Heart right ventricle (tissue), 16 donors: ENCODE data around the gene FYN. TPM values are rescaled to one million over a fixed set of nuclear protein-coding genes. Genes with fewer than 3 reads are reported as not detected.
A peak's percentile ranks its signal among the peaks of the same experiment; 100 is the strongest.

Experiments used
- ATAC-seq, 8 donors: fragments of 200-7000 bp; cut with Tn5 transposase; one replicate each; pipeline ENCODE4 v1.9.1; 2020; ENCODE audit warnings: mild to moderate bottlenecking in 8 of 8, moderate library complexity in 8 of 8, moderate number of reproducible peaks in 1 of 8
- DNase-seq, 2 donors: peaks; one replicate each; pipeline ENCODE4 v3.0.0-alpha.2; 2020
- H3K27ac ChIP-seq, 10 donors: fragments of 200-600 bp; sonication (generic) in 2 of 10; one replicate each; pipeline versions ENCODE4 v1.5.0 to v1.8.0; 2020 to 2022; ENCODE audit warnings: mild to moderate bottlenecking in 3 of 10
- H3K27me3 ChIP-seq, 7 donors: fragments of 200-600 bp; one replicate each; pipeline ENCODE4 v1.8.0; 2021 to 2022; ENCODE audit warnings: mild to moderate bottlenecking in 2 of 7
- H3K36me3 ChIP-seq, 9 donors: fragments of 200-600 bp; sonication (generic) in 1 of 9; one replicate each; pipeline versions ENCODE4 v1.5.0 to v1.8.0; 2020 to 2022; ENCODE audit warnings: mild to moderate bottlenecking in 2 of 9
- H3K4me1 ChIP-seq, 9 donors: fragments of 200-600 bp; sonication (generic) in 1 of 9; one replicate each; pipeline versions ENCODE4 v1.5.0 to v1.8.0; 2020 to 2022; ENCODE audit warnings: mild to moderate bottlenecking in 4 of 9
- H3K4me3 ChIP-seq, 10 donors: fragments of 200-600 bp; sonication (generic) in 2 of 10; one replicate each; pipeline versions ENCODE4 v1.5.0 to v1.8.0; 2020 to 2022; ENCODE audit warnings: mild to moderate bottlenecking in 7 of 10, moderate library complexity in 2 of 10
- H3K9me3 ChIP-seq, 11 donors: fragments of 200-600 bp in 10 of 11; sonication (generic) in 2 of 11; one replicate each; pipeline versions ENCODE4 v1.5.0 to v1.8.0; 2013 to 2022; ENCODE audit warnings: mild to moderate bottlenecking in 2 of 11, control low read depth in 1 of 11, moderate library complexity in 1 of 11
- WGBS, 2 donors: extraction: QIAGEN DNeasy Blood & Tissue Kit; methylation state at CpG; one replicate each; pipeline ENCODE4 v1.1.7; 2013; ENCODE audit warnings: inconsistent platforms in 1 of 2; 5-methylcytosine and 5-hydroxymethylcytosine counted together
- intact Hi-C, 10 donors: fragments of 100-400 bp; cut with DNase I; formaldehyde crosslinking; loops; one replicate each; pipeline versions ENCODE4 v1.11.1 to v1.14.2; 2022
- polyA plus RNA-seq, 2 donors: library from polyadenylated mRNA; stranded (reverse); fragments of 200-250 nt; gene quantifications; one replicate each; pipeline ENCODE4 v1.2.3, GENCODE V29; 2013
- total RNA-seq, 10 donors: library from RNA; stranded (reverse); fragmentation: NEBNext Ultra II Directional in 3 of 10; extraction: Animal tissue kit (Norgen Biotek cat#: 25700) in 3 of 10; gene quantifications; one replicate each; pipeline versions ENCODE4 v1.2.1 to v1.2.4, GENCODE V29; 2021 to 2023
- TF ChIP-seq, protein P1 (sequence below), 9 donors: fragments of 200-600 bp; sonication (generic) in 2 of 9; IDR thresholded peaks; one replicate each; pipeline versions ENCODE4 v1.5.0 to v1.8.0; 2021 to 2022; ENCODE audit warnings: antibody characterized with exemption in 9 of 9, mild to moderate bottlenecking in 5 of 9, moderate library complexity in 1 of 9
- donor health status: Arrhythmogenic right ventricular cardiomyopathy.
- donor health status: ischemic (EF 13 %, LVEDD 7.1; RV severe dilation, severe dysfunction).
- donor health status: healthy with polysubstance abuse.
- donor health status: DM: no; HTN: yes; CAD: no.
- donor health status: DM: no; HTN: no; CAD: no.
- donor health status: ischemic (EF 25% LVEDD 6.9; RV normal size, moderate dysfunction).
- donor health status: ischemic (EF 25% LVEDD 5.7; RV mildly dilated, moderate dysfunction).
- donor health status: healthy.
- donor health status: DM: yes; HTN: yes; CAD: no.
- donor health status: Ischemic cardiomyopathy.
- donor health status: ischemic (EF 35%, LVEDD 5.7; RV mildly dilated, moderate dysfunction).
- donor health status: nonischemic (EF 11% LVEDD 7.7; RV severe dilation, severe dysfunction).
- donor health status: DM: yes; HTN: yes; CAD: no.
- donor health status: PGD.
- donor health status: ischemic (EF 29% LVEDD 5.4; RV normal size, mild dysfunction).
- donor health status: nonischemic (EF 23%, LVEDD 6.1; RV moderate dilation, normal function).

FYN gene
- total and polyA plus RNA-seq, 12 donors, result 19.1 to 58.1 (median 42.2) TPM

DNA sequence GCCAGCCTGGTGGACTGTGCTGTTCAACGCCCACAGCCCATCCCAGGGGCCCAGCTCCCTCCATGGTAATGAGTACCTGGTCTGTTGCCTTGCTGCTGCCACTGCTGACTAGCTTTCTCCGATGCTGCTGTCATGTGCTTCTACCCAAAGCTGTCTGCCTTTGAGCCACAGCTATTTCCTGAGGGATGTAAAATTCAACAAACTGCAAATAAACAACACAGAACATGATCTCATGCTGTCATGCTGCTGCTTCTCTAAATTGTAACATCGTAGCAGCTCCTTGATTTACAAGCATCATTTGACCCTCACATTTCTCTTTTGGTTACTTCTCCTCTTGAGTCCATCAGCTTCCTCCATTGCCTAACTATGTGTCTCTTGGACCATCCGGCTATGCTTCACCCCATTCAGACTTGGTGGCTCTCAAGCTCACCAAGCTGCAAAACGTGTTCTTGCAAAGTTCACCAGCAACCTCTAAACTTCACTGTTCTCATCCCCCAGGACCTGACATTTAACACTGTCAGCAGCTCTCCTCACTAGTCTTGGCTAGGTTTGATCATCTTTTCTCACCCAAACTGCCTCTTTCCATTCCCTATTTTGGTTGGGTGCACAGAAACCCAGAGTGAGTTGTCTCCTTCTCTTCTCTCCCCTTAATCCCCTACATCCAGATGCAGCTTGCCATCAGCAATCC lies 54.6 kb downstream of the FYN start:
- ATAC-seq, result peak in 6 of 8 donors; percentile 20 to 48 (median 31)
- Histone ChIP-seq H3K9me3 (no peaks in the 10 kb centered on the region), H3K27me3 (no peaks in the 10 kb centered on the region), H3K36me3 (peaks cover 0 to 7% (median 0%) of the 10 kb centered on the region in 9 donors), H3K4me1 (peaks cover 10 to 62% (median 42%) of the 10 kb centered on the region in 9 donors), H3K27ac (peak overlapping the region in 1 of 10 donors; percentile 11), H3K4me3 (no peak overlapping the region)
- DNase-seq, result no peak
- intact Hi-C loops, result loop anchor here in 1 of 10 donors (5.0 kb wide), 1 partner anchor 44 kb away; no protein-coding TSS in a partner anchor
- TF ChIP-seq, protein P1, sequence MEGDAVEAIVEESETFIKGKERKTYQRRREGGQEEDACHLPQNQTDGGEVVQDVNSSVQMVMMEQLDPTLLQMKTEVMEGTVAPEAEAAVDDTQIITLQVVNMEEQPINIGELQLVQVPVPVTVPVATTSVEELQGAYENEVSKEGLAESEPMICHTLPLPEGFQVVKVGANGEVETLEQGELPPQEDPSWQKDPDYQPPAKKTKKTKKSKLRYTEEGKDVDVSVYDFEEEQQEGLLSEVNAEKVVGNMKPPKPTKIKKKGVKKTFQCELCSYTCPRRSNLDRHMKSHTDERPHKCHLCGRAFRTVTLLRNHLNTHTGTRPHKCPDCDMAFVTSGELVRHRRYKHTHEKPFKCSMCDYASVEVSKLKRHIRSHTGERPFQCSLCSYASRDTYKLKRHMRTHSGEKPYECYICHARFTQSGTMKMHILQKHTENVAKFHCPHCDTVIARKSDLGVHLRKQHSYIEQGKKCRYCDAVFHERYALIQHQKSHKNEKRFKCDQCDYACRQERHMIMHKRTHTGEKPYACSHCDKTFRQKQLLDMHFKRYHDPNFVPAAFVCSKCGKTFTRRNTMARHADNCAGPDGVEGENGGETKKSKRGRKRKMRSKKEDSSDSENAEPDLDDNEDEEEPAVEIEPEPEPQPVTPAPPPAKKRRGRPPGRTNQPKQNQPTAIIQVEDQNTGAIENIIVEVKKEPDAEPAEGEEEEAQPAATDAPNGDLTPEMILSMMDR (IDR thresholded peaks at IDR 0.05), result no peak
- 61 to 68% methylated on average over 5 of the region's 5 CpGs for WGBS, 2 donors

DNA sequence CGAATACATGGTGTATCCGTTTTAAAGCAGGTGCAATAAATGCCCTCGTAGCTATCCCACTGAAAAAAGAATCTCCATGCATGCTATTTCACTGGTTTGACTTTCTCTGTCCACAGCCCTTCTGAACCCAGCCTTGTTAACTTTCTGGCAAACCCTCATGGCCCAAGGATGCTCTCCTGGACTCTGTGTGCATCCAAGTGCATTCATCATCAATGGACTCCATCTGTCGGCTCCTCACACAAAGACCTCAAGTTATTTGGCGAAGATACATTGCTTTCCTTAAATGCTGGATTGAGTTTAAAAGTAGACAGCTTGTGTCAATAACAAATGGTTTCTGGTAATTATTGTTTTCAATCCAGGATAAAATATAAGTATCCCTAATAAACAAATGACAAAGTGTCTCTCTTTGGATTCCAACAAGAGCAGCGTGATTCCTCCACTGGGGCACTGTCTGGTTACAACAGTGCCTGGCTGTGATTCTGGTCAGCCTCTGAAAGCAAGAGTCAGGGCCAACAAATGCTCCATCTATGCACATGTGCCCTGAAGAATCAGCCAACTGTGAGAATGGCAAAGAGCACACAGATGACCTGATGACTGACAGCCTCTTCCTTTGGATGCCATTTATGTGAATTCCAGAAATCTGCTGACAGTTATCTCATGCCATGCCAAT lies 55.7 kb downstream of the FYN start:
- Histone ChIP-seq H3K27ac (peak overlapping the region in 1 of 10 donors; percentile 22), H3K27me3 (no peaks in the 10 kb centered on the region), H3K9me3 (no peaks in the 10 kb centered on the region), H3K36me3 (peaks cover 0 to 13% (median 0%) of the 10 kb centered on the region in 9 donors), H3K4me1 (peaks cover 6 to 61% (median 31%) of the 10 kb centered on the region in 9 donors), H3K4me3 (no peak overlapping the region)
- ATAC-seq (peak in 6 of 8 donors; percentile 17 to 79 (median 60)), DNase-seq (no peak)
- intact Hi-C loops, result loop anchor here in 1 of 10 donors (5.0 kb wide), 1 partner anchor 45 kb away; no protein-coding TSS in a partner anchor
- TF ChIP-seq, protein P1 (IDR thresholded peaks at IDR 0.05), result no peak
- 83 to 86% methylated on average over 6 of the region's 6 CpGs for WGBS, 2 donors

DNA sequence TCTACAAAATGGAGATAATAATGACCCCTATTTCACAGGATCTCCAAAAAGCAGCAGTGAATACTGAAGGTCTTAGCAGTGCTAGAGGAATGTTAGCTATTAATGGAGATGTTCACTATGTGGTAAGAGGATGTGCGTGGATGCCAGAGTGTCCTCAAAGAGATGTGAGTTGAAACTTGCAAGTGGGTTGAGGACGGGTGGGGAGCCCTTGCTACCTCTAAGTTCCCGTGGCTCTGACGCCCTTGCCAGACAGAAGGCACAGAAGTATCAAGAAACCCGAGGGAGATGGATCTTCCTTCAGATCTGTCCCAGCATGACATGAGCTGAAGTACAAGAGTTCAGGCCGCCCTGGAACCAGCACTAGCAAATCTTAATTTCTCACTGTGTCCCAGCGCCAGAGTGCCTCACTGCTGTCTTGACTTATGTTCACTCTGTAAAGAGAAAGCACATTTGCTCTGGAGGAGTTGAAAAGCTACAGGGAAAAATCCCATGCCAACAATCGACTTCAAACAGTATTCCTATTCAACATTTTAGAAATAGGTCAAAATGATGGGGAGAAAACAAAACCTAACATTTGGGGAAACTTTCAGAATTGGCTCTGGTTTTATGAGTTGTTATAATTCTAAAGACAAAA lies 59.5 kb downstream of the FYN start:
- Histone ChIP-seq H3K4me1 (peaks cover 6 to 73% (median 29%) of the 10 kb centered on the region in 9 donors), H3K27me3 (no peaks in the 10 kb centered on the region), H3K9me3 (no peaks in the 10 kb centered on the region), H3K27ac (no peak overlapping the region), H3K36me3 (peaks cover 0 to 23% (median 0%) of the 10 kb centered on the region in 9 donors), H3K4me3 (no peak overlapping the region)
- no peak for DNase-seq
- intact Hi-C loops, result no loop called here
- TF ChIP-seq, protein P1 (IDR thresholded peaks at IDR 0.05), result no peak
- no peak for ATAC-seq
- WGBS, 2 donors, result 90 to 93% methylated on average over 8 of the region's 8 CpGs

DNA sequence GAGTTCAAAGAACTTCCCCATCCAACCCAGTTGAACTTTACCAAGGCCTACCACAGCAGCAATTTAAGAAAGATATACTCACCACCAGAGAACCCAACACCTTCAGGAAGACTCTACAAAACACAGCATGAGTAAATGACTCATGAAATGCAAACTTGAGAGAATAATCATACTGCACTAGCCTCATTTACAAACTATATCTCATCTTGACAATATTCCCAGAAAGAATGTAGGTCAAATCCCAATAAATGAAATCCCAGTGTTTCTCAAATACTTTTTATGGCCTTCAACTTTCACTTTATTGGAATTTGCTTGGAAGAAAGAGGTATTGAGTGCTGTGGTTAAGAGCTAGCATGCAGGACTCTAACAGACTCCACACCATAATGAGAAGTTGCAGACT lies 60.0 kb downstream of the FYN start:
- Histone ChIP-seq H3K4me3 (no peak overlapping the region), H3K27me3 (no peaks in the 10 kb centered on the region), H3K4me1 (peaks cover 1 to 67% (median 24%) of the 10 kb centered on the region in 9 donors), H3K9me3 (no peaks in the 10 kb centered on the region), H3K36me3 (peaks cover 0 to 23% (median 0%) of the 10 kb centered on the region in 9 donors), H3K27ac (no peak overlapping the region)
- ATAC-seq, result no peak
- TF ChIP-seq, protein P1 (IDR thresholded peaks at IDR 0.05), result no peak
- intact Hi-C loops, result no loop called here
- no peak for DNase-seq
